Endothelial cell of umbilical vein (primary cell): Measurements from ENCODE around the gene FANK1. TPM values are rescaled to one million over a fixed set of nuclear protein-coding genes. Genes with fewer than 3 reads are reported as not detected.

ENCODE experiments used
- BruUV-seq: library from RNA; stranded (reverse); fragments of 400-500 nt; replicated peaks from 2 replicates; lab custom pipeline; 2021; lab: Mats Ljungman, UMichigan
- CTCF ChIA-PET: fragments of 300-600, 350-600 bp; sonication (Branson Sonifier 250); formaldehyde crosslinking; loops from one replicate; lab custom pipeline; 2021; ENCODE audit warnings: antibody characterized with exemption, inconsistent platforms; lab: Charles Lee
- POLR2A ChIA-PET: fragments of 300-600, 350-600 bp; sonication (Branson Sonifier 250); formaldehyde crosslinking; loops from one replicate; lab custom pipeline; 2021; ENCODE audit warnings: antibody characterized with exemption, inconsistent platforms; lab: Charles Lee
- DNase-seq: peaks from one replicate; pipeline ENCODE4 v3.0.0-alpha.2; 2011; ENCODE audit warnings: low read depth, low spot score
- FAIRE-seq: peaks from 2 replicates; lab custom pipeline; 2011; peaks lifted over from hg19 to GRCh38; lab: Jason Lieb, UNC
- H2AFZ ChIP-seq: 2 replicates; pipeline ENCODE4 v1.6.0; 2012; ENCODE audit warnings: low read depth, low read length, control low read depth, inconsistent platforms
- H3K27ac ChIP-seq: 2 replicates; pipeline ENCODE4 v1.5.1; 2011; ENCODE audit warnings: low read depth, mild to moderate bottlenecking, control low read depth, low read length, moderate library complexity; ENCODE audit not compliant: insufficient read depth
- H3K27me3 ChIP-seq, 2 experiments: 2 replicates each; pipeline versions ENCODE4 v1.6.0 to v1.6.1; 2011; ENCODE audit warnings: low read length in 2 of 2, mixed read lengths in 1 of 2; ENCODE audit not compliant: control insufficient read depth in 2 of 2, insufficient read depth in 2 of 2
- H3K36me3 ChIP-seq, 2 experiments: 2 replicates in 1 of 2; 3 replicates in 1 of 2; pipeline ENCODE4 v1.5.1; 2011; ENCODE audit warnings: low read length in 2 of 2, mild to moderate bottlenecking in 1 of 2, moderate library complexity in 1 of 2; ENCODE audit not compliant: control insufficient read depth in 2 of 2, insufficient read depth in 2 of 2; ENCODE audit errors: extremely low read depth in 1 of 2
- H3K4me1 ChIP-seq: 3 replicates; pipeline ENCODE4 v1.5.1; 2011; ENCODE audit warnings: mild to moderate bottlenecking, low read length; ENCODE audit not compliant: control insufficient read depth, insufficient read depth; ENCODE audit errors: extremely low read depth
- H3K4me2 ChIP-seq: 2 replicates; pipeline ENCODE4 v1.6.1; 2011; ENCODE audit warnings: low read length, control low read depth, mixed read lengths; ENCODE audit not compliant: insufficient read depth
- H3K4me3 ChIP-seq, 3 experiments: fragments of 200-600 bp in 1 of 3; sonication (generic), shearing (Covaris generic) in 1 of 3; replicated peaks in 1 of 3; 2 replicates each; pipeline ENCODE4 v1.5.1; 2011 to 2016; ENCODE audit warnings: control low read depth in 3 of 3, low read length in 3 of 3, mild to moderate bottlenecking in 2 of 3, inconsistent platforms in 1 of 3, low read depth in 1 of 3, moderate library complexity in 1 of 3; ENCODE audit not compliant: insufficient read depth in 1 of 3
- H3K79me2 ChIP-seq: 2 replicates; pipeline ENCODE4 v1.6.0; 2012; ENCODE audit warnings: low read length, inconsistent platforms; ENCODE audit not compliant: control insufficient read depth, insufficient read depth
- H3K9ac ChIP-seq: replicated peaks from 2 replicates; pipeline ENCODE3; 2011; ENCODE audit warnings: low read length, control low read depth; ENCODE audit not compliant: insufficient read depth; ENCODE audit errors: extremely low read depth
- H3K9me1 ChIP-seq: replicated peaks from 3 replicates; pipeline ENCODE4 v1.6.0; 2011; ENCODE audit warnings: mild to moderate bottlenecking, low read length; ENCODE audit not compliant: control insufficient read depth, insufficient read depth; ENCODE audit errors: extremely low read depth
- H3K9me3 ChIP-seq: replicated peaks from 2 replicates; pipeline ENCODE4 v1.5.1; 2012; ENCODE audit warnings: low read length, inconsistent platforms; ENCODE audit not compliant: control insufficient read depth, insufficient read depth
- H4K20me1 ChIP-seq: replicated peaks from 2 replicates; pipeline ENCODE3; 2011; ENCODE audit warnings: mild to moderate bottlenecking, low read length; ENCODE audit not compliant: control insufficient read depth, insufficient read depth; ENCODE audit errors: extremely low read depth
- EZH2 ChIP-seq: IDR thresholded peaks from 2 replicates; pipeline ENCODE4 v1.6.1; 2012; ENCODE audit warnings: borderline replicate concordance, low read depth, mild to moderate bottlenecking, moderate library complexity, low read length, inconsistent platforms; ENCODE audit not compliant: severe bottlenecking
- FOS ChIP-seq: IDR thresholded peaks from 2 replicates; pipeline ENCODE4 v1.6.1; 2011; ENCODE audit warnings: mild to moderate bottlenecking, low read length, moderate library complexity, borderline replicate concordance; ENCODE audit not compliant: insufficient read depth
- GATA2 ChIP-seq: IDR thresholded peaks from 2 replicates; pipeline ENCODE4 v1.7.0; 2011; ENCODE audit warnings: low read depth, mild to moderate bottlenecking, moderate library complexity, mixed read lengths, low read length; ENCODE audit not compliant: insufficient read length, insufficient read depth
- JUN ChIP-seq: IDR thresholded peaks from 2 replicates; pipeline ENCODE4 v1.6.1; 2011; ENCODE audit warnings: borderline replicate concordance, low read depth; ENCODE audit not compliant: insufficient read length, insufficient read depth
- MYC ChIP-seq: IDR thresholded peaks from one replicate; pipeline ENCODE4 v1.6.1; 2011; ENCODE audit warnings: mild to moderate bottlenecking, low read depth, low read length
- POLR2A ChIP-seq: IDR thresholded peaks from 2 replicates; pipeline ENCODE4 v1.6.1; 2012; ENCODE audit warnings: low read depth, mild to moderate bottlenecking, control low read depth, low read length
- POLR2AphosphoS5 ChIP-seq: IDR thresholded peaks from 2 replicates; pipeline ENCODE4 v1.6.1; 2012; ENCODE audit warnings: low read depth, mild to moderate bottlenecking, control low read depth, low read length, moderate library complexity; ENCODE audit not compliant: insufficient read depth
- dilution Hi-C: fragments of 300-500 bp; cut with MboI; formaldehyde crosslinking; loops from one replicate; pipeline ENCODE4 v1.15.0; 2019; ENCODE audit warnings: low sequenced_read_pairs; ENCODE audit not compliant: extremely low pct_ligation_motif_present
- intact Hi-C: fragments of 100-400 bp; cut with micrococcal nuclease; formaldehyde crosslinking; loops from one replicate; pipeline ENCODE4 v1.10.0; 2022
- polyA plus RNA-seq, 4 experiments: library from polyadenylated mRNA; depleted of rRNA in 3 of 4; stranded (reverse) in 3 of 4; unstranded in 1 of 4; fragments of >200 nt; gene quantifications; 2 replicates each; pipeline versions ENCODE4 v1.2.1 to v1.2.3, GENCODE V29; 2011 to 2012; ENCODE audit warnings: missing spikeins in 1 of 4
- total RNA-seq: library from RNA; stranded (reverse); gene quantifications from 2 replicates; pipeline ENCODE4 v1.2.3, GENCODE V29; 2021
- TF ChIP-seq, protein P1 (sequence below), 2 donors: IDR thresholded peaks; 1 replicate in 1 of 2; 2 replicates in 1 of 2; pipeline ENCODE4 v1.5.1; 2011; ENCODE audit warnings: low read length in 2 of 2, mild to moderate bottlenecking in 2 of 2, moderate library complexity in 2 of 2, control low read depth in 1 of 2, inconsistent platforms in 1 of 2, low read depth in 1 of 2; ENCODE audit not compliant: insufficient read depth in 1 of 2; ENCODE audit errors: extremely low read depth in 1 of 2
- TF ChIP-seq, protein P2 (sequence below): IDR thresholded peaks from 2 replicates; pipeline ENCODE4 v1.6.1; 2011; ENCODE audit not compliant: insufficient read depth, insufficient read length

Gene FANK1
- total and polyA plus RNA-seq, 2 donors (not counting 3 experiments of a cell fraction or from before 2014, with no cell fraction given), result 1.6 to 1.9 TPM

DNA sequence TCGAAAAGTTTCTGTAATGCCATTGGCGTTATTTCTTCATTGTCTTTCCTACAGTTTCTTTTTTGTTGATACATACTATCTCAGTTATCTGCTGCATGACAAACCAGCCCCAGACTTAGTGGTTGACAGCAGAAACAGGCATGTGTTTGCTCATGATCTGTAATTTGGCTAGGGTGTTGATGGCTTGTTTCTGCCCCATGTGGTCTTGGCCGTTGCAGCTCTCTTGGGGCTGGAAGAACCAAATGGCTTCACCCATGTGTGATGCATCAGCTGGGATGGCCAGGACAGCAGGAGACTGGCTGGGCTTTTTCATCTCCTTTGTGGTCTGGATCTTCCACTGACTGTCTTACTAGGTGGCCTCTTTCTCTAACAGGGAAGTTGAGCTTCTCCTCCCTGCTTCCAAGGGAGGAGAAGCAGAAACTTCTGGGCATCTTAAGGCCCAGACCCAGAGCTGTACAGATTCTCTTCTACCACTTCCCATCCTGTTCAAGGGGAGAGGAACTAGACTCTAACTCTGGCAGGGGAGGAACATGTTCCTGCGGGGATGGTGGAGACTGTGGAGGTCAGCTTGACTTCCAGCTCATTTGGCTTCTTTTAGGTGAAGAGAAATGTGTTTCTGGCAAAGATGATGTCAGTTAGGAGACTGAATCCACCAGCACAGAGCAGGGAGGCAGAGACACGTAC lies 89.3 kb downstream of the FANK1 start:
- DNase-seq (no peak), FAIRE-seq (no peak)
- POLR2A ChIA-PET, result no interaction called here

More for the DNA sequence above, 89.3 kb downstream of the FANK1 start:
- no peak overlapping the region for H2AFZ ChIP-seq
- no peak overlapping the region for H3K27ac ChIP-seq
- no peaks in the 10 kb centered on the region for H4K20me1 ChIP-seq
- dilution Hi-C loops (no loop called here), intact Hi-C loops (no loop called here)
- no peaks in the 10 kb centered on the region for H3K9me3 ChIP-seq
- CTCF ChIA-PET, result interaction anchor here (1.4 to 6.6 kb wide), 3 partner anchors 65 to 763 kb away, joined by 6 to 88 read pairs (median 30); no protein-coding TSS in a partner anchor
- no TSS peak for BruUV-seq
- TF ChIP-seq JUN, result no peak
- no peak for TF ChIP-seq EZH2
- no peak for TF ChIP-seq MYC
- no peak for TF ChIP-seq POLR2A
- TF ChIP-seq, protein P1, sequence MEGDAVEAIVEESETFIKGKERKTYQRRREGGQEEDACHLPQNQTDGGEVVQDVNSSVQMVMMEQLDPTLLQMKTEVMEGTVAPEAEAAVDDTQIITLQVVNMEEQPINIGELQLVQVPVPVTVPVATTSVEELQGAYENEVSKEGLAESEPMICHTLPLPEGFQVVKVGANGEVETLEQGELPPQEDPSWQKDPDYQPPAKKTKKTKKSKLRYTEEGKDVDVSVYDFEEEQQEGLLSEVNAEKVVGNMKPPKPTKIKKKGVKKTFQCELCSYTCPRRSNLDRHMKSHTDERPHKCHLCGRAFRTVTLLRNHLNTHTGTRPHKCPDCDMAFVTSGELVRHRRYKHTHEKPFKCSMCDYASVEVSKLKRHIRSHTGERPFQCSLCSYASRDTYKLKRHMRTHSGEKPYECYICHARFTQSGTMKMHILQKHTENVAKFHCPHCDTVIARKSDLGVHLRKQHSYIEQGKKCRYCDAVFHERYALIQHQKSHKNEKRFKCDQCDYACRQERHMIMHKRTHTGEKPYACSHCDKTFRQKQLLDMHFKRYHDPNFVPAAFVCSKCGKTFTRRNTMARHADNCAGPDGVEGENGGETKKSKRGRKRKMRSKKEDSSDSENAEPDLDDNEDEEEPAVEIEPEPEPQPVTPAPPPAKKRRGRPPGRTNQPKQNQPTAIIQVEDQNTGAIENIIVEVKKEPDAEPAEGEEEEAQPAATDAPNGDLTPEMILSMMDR (IDR thresholded peaks at IDR 0.05; ENCODE audit: extremely low read depth in 1 of 2, insufficient read depth in 1 of 2, low read depth in 1 of 2, low read length in 2 of 2), result no peak
- no peak for TF ChIP-seq POLR2AphosphoS5
- no peak for TF ChIP-seq FOS
- no peak for TF ChIP-seq GATA2
- TF ChIP-seq, protein P2, sequence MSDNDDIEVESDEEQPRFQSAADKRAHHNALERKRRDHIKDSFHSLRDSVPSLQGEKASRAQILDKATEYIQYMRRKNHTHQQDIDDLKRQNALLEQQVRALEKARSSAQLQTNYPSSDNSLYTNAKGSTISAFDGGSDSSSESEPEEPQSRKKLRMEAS, result no peak
- H3K27me3 ChIP-seq, result no peaks in the 10 kb centered on the region
- no peak overlapping the region for H3K4me2 ChIP-seq
- no peaks in the 10 kb centered on the region for H3K4me1 ChIP-seq
- H3K36me3 ChIP-seq, result no peaks in the 10 kb centered on the region
- no peaks in the 10 kb centered on the region for H3K79me2 ChIP-seq
- no peaks in the 10 kb centered on the region for H3K9me1 ChIP-seq
- H3K9ac ChIP-seq, result no peak overlapping the region
- no peak overlapping the region for H3K4me3 ChIP-seq
